ENCODE results near the gene CUTA. TPM values are rescaled to one million over a fixed set of nuclear protein-coding genes. Genes with fewer than 3 reads are reported as not detected.
A peak's percentile ranks its signal among the peaks of the same experiment; 100 is the strongest.

The CUTA gene
- total RNA-seq, 2 experiments from 2014 or later: 179 to 187 TPM

DNA sequence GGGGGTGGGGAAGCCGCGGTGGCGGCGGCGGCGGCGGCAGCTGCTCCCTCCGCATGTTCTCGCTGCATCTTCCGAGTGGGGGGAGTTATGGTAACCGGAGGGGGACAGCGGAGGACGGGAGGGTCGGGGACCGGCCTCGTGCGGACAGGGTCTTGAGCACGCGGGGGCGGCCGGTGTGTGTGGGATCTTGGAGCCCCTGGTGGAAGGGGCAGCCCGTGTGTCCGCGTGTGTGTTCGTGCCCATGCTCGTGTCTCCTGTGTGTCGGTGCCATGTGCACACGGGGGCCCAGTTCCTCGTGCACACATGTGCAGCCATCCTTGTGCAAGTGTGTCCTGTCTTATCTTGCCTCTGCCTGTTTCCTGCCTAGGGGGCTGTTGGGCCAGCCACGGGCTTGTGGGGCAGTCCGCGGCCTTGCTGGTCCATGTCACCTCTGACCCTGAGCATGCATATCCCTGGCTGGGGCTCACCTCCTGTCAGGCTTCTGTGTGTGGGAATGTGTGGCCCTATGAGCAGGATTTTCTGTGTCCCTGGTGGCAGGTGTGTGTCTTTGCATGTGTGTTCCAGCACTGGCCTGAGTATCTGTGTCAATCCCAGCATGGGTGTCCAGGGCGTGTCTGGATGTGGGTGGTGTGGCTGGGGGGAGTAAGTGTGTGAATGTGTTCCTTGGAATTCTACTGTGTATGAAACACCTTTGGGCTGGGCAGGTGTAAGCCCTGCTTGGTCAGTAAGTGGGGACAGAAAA, 10.5 kb upstream of the CUTA start:
- DNase-seq (peak; percentile 55), ATAC-seq (peak; percentile 20)
- peaks cover 12% of the 10 kb centered on the region for H3K36me3 Mint-ChIP-seq (ENCODE audit: low read depth)
- ChIA-PET POLR2A (interaction anchor here (0.7 to 1.3 kb wide), 3 partner anchors 10 to 152 kb away, joined by 3 read pairs; partner anchors contain the start of genes BAK1 and CUTA), CTCF (interaction anchor here (0.9 to 4.1 kb wide), 8 partner anchors 9 to 152 kb away, joined by 3 to 21 read pairs (median 3); partner anchors contain the start of genes BAK1, CUTA, PFDN6 and SYNGAP1)
- H3K9me3 Mint-ChIP-seq (ENCODE audit: insufficient read depth): no peaks in the 10 kb centered on the region
- peaks cover 78% of the 10 kb centered on the region for H3K4me1 Mint-ChIP-seq (ENCODE audit: low read depth)
- H3K4me3 Mint-ChIP-seq: peak overlapping the region; percentile 84
- no peaks in the 10 kb centered on the region for H3K27me3 Mint-ChIP-seq (ENCODE audit: low read depth)
- peak overlapping the region; percentile 86 for H3K27ac Mint-ChIP-seq

DNA sequence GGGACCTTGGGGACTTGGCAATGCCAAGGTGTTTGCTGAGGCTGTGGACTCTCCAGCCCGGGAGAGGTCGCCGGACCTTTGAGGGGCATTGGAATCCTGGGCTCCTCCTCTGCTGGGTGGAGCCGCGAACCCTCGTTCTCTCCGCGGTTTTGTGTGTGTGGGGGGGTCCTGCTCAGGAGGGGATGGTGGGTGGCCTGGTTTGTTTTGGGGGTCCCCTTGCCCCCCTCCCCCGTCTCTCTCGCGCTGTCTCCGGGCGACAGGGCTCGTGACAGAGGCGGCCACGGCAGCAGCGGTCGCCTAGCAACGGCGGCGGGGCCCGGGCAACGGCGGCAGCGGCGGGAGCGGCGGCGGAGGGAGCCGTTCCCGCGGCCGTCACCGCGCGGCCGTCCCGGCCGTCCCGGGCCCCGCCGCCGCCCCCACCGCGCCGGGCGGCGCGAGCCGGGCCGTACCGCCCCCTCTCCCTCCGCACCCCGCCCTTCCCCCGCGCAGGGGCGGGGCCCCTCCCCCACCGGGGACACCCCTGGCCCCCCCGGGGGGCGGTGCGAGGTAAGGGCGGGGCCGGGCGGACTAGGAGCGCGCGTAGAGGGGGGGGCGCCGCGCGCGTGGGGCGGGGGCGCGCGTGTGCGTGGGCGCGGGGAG, 9.8 kb upstream of the CUTA start:
- ATAC-seq (peak; percentile 4), DNase-seq (peak; percentile 65)
- no peaks in the 10 kb centered on the region for H3K9me3 Mint-ChIP-seq (ENCODE audit: insufficient read depth)
- ChIA-PET POLR2A (no interaction called here), CTCF (interaction anchor here (1.8 to 4.1 kb wide), 2 partner anchors 9 to 10 kb away, joined by 4 to 21 read pairs; partner anchors contain the start of genes CUTA and SYNGAP1)
- H3K4me3 Mint-ChIP-seq: peak overlapping the region; percentile 88
- H3K27ac Mint-ChIP-seq: peak overlapping the region; percentile 89
- H3K4me1 Mint-ChIP-seq (ENCODE audit: low read depth): peaks cover 74% of the 10 kb centered on the region
- peaks cover 8% of the 10 kb centered on the region for H3K36me3 Mint-ChIP-seq (ENCODE audit: low read depth)
- no peaks in the 10 kb centered on the region for H3K27me3 Mint-ChIP-seq (ENCODE audit: low read depth)

DNA sequence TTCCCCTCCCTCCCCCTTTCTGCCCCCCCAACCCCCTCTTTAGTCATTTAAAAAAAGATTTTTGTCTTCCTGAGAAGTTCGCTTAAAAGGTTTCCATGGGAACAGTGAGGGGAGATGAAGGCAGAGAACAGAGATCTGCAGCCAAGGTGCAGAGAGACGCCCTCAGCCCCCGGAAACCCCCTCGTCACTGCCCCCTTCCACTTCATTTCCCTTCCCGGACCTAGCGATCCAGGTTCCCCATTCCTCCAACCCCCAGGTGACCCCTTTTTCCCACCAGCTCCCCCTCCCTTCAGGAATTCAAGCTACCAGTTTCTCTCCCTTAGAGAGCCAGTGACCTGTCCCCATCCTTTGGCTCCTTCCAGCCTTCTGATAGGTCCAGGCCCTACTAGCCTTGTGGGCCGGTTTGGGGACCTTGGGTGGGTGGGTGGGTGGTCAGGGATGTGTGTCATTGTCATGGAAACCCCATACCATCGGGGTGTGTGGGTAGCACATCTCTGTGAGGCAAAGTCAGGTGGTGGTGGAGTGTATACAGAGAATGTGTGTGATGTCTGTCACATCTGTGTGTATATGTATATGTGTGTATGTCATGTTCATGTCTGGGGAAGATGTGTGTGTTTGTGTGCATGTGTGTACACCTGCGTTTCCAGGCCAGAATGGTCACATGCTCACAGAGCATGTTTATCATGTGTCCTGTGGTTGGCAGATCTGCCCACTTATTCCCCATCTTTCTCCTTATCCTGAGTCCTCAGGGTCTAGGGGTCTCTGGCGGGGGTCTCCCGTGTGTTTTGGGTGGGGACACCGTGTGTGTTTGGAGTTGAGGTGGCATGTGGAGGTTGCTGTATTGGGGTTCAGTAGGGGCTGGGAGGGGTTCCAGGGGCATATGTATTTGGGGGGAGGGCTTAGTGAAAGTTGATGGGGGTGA, 8.9 kb upstream of the CUTA start:
- peaks cover 3% of the 10 kb centered on the region for H3K36me3 Mint-ChIP-seq (ENCODE audit: low read depth)
- ATAC-seq: peak; percentile 5
- no peaks in the 10 kb centered on the region for H3K9me3 Mint-ChIP-seq (ENCODE audit: insufficient read depth)
- H3K27ac Mint-ChIP-seq: peak overlapping the region; percentile 89
- POLR2A ChIA-PET: interaction anchor here (0.8 to 3.0 kb wide), 7 partner anchors 9 to 150 kb away, joined by 3 to 12 read pairs (median 6); partner anchors contain the start of genes B3GALT4, CUTA and ZBTB9
- DNase-seq: peak; percentile 35
- peak overlapping the region; percentile 88 for H3K4me3 Mint-ChIP-seq
- peaks cover 3% of the 10 kb centered on the region for H3K27me3 Mint-ChIP-seq (ENCODE audit: low read depth)
- CTCF ChIA-PET: interaction anchor here (0.5 to 2.4 kb wide), 13 partner anchors 9 to 1873 kb away, joined by 3 to 11 read pairs (median 5); partner anchors contain the start of genes B3GALT4, BAK1, CUTA and PFDN6
- peaks cover 65% of the 10 kb centered on the region for H3K4me1 Mint-ChIP-seq (ENCODE audit: low read depth)

DNA sequence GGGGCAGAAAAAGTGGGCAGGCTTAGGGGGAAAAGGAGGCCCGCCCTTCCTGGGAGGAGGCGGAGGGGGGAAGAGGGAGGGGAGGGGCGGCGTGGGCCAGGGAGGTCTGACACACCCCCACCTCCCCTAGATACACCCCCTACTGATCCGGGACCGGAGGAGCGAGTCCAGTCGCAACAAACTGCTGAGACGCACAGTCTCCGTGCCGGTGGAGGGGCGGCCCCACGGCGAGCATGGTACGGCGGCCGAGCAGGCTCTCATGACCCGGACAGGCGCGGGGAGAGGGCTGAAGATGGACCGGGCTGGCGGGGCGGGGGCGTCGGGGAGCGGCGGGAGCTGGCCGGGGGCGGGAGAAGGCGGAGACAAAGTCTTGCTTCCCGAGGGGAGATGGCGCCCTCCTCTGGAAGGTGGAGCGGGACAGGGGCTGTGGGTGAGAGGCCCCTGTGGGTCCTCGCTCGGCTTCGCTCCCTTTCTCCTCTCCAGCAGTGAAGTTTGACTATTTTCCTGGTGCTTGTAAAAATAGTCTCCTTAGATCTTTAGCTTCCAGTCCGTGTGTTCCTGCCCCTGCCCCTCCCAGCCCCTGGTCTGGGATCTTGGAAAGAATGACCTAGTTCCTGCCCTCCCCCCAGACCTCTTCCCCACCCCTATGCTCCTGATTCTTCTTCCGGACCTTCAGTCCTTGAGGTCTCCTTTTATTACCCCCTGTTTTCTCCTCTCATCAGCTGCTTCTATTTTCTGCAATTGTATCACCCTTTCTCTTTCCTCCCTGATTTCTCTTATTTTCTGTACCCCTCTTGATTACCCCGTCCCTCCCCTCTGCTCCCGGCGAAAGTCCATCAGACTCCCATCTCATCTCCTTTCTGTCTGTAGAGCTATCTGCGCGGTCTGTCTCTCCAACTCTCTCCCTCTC, 8.0 kb upstream of the CUTA start:
- Mint-ChIP-seq H3K4me1 (ENCODE audit: low read depth) (peaks cover 68% of the 10 kb centered on the region), H3K27me3 (ENCODE audit: low read depth) (peaks cover 7% of the 10 kb centered on the region), H3K9me3 (ENCODE audit: insufficient read depth) (no peaks in the 10 kb centered on the region), H3K27ac (peak overlapping the region; percentile 89), H3K36me3 (ENCODE audit: low read depth) (peaks cover 3% of the 10 kb centered on the region), H3K4me3 (peak overlapping the region; percentile 88)
- CTCF ChIA-PET: interaction anchor here (0.5 to 2.4 kb wide), 16 partner anchors 8 to 195 kb away, joined by 3 to 11 read pairs (median 5); partner anchors contain the start of genes B3GALT4, BAK1, CUTA and ITPR3
- DNase-seq: peak; percentile 88
- POLR2A ChIA-PET: interaction anchor here (0.6 to 3.0 kb wide), 11 partner anchors 8 to 149 kb away, joined by 3 to 12 read pairs (median 3); partner anchors contain the start of genes B3GALT4, CUTA and ZBTB9
- peak; percentile 66 for ATAC-seq

DNA sequence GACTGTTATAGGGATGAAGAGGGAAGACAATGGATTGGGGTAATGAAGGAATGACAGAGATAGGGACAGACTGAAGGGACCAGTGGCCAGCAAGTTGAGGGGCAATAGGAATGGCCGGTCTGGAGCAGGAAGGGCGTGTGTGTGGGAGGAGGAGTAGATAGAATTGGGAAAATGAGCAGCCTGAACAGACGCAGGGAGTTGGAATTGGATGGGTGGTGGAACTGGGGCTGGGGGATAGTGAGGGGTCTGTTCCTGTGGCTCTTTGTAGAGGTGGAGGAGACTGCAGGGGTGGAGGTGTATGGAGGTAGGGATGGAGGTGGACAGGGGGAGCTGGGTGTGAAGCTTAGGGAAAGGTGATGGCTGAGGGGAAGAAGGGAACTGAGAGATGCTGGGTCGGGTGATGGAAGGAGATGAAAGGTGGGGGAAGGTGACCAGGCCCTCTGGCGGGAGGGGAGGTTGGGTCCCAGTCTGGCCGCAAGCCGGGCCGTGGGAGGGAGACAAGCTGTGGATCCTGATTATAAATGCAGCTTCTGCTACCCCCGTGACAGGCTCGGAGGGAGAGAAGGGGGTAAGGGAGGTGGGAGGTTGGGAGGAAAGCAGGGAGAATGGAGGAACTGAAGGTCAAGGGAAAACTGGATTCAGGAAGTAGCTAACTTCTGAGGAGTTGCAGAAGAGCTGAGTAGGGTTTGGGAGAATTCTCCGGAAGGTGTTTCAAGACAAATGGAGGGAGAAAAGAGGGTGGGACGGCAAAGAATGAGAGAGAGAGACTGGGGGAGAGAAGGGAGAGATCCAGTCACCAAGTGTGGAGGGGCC, 7.2 kb upstream of the CUTA start:
- ChIA-PET CTCF (interaction anchor here (1.0 to 2.4 kb wide), 13 partner anchors 7 to 196 kb away, joined by 3 to 11 read pairs (median 5); partner anchors contain the start of genes B3GALT4, BAK1, CUTA and ITPR3), POLR2A (interaction anchor here (0.6 to 3.0 kb wide), 8 partner anchors 10 to 149 kb away, joined by 3 to 12 read pairs (median 4); partner anchors contain the start of genes B3GALT4 and ZBTB9)
- H3K27ac Mint-ChIP-seq: peak overlapping the region; percentile 89
- DNase-seq (no peak), ATAC-seq (no peak)
- H3K36me3 Mint-ChIP-seq (ENCODE audit: low read depth): peaks cover 3% of the 10 kb centered on the region
- H3K9me3 Mint-ChIP-seq (ENCODE audit: insufficient read depth): no peaks in the 10 kb centered on the region
- H3K4me3 Mint-ChIP-seq: peak overlapping the region; percentile 88
- peaks cover 61% of the 10 kb centered on the region for H3K4me1 Mint-ChIP-seq (ENCODE audit: low read depth)
- H3K27me3 Mint-ChIP-seq (ENCODE audit: low read depth): peaks cover 7% of the 10 kb centered on the region

DNA sequence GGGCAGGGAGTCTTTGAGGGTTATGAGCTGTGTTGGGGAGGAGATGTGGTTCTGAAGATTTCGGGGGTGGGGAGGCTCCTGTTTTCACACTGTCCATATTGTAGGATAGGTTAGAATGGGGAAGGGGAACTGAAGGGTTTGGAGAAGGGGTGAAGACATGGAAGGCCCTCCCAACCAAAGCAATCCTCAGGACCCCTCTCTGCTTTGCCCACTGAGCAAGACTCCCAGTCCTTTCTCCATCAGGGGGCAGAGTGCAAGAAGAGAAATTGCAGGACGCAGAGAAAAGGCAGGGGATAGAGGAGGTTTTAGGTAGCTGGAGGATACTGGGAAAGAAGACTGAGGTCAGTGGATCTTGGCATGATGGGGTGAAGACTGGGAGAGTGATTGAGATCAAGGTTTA, 5.9 kb upstream of the CUTA start:
- no peak for ATAC-seq

DNA sequence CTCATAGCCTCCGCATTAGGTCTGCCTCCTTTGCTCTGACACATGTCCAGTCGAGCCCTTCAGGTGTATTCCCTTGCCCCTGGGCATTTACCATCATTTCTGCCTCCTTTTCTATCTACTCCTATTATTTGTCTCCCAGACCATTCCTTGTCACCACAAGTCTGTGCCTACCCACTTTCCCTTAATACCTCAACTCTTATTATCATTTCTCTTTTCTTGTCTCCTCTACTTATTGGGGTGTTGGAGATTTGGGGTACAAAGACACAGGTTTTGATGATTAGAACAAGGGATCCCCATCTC, 3.4 kb upstream of the CUTA start:
- ChIA-PET POLR2A (no interaction called here), CTCF (no interaction called here)
- H3K36me3 Mint-ChIP-seq (ENCODE audit: low read depth): peaks cover 8% of the 10 kb centered on the region
- H3K27me3 Mint-ChIP-seq (ENCODE audit: low read depth): peaks cover 7% of the 10 kb centered on the region
- H3K4me1 Mint-ChIP-seq (ENCODE audit: low read depth): peaks cover 55% of the 10 kb centered on the region
- no peaks in the 10 kb centered on the region for H3K9me3 Mint-ChIP-seq (ENCODE audit: insufficient read depth)
- no peak overlapping the region for H3K4me3 Mint-ChIP-seq
- ATAC-seq: no peak
- H3K27ac Mint-ChIP-seq: no peak overlapping the region
- DNase-seq: no peak

More for the DNA sequence above, 5.9 kb upstream of the CUTA start:
- H3K4me3 Mint-ChIP-seq: peak overlapping the region; percentile 88
- ChIA-PET CTCF (no interaction called here), POLR2A (interaction anchor here (3.0 kb wide), 1 partner anchor 9 kb away, joined by 12 read pairs; no protein-coding TSS in a partner anchor)
- peaks cover 3% of the 10 kb centered on the region for H3K36me3 Mint-ChIP-seq (ENCODE audit: low read depth)
- H3K4me1 Mint-ChIP-seq (ENCODE audit: low read depth): peaks cover 60% of the 10 kb centered on the region
- DNase-seq: no peak
- H3K27me3 Mint-ChIP-seq (ENCODE audit: low read depth): peaks cover 7% of the 10 kb centered on the region
- no peak overlapping the region for H3K27ac Mint-ChIP-seq
- no peaks in the 10 kb centered on the region for H3K9me3 Mint-ChIP-seq (ENCODE audit: insufficient read depth)

DNA sequence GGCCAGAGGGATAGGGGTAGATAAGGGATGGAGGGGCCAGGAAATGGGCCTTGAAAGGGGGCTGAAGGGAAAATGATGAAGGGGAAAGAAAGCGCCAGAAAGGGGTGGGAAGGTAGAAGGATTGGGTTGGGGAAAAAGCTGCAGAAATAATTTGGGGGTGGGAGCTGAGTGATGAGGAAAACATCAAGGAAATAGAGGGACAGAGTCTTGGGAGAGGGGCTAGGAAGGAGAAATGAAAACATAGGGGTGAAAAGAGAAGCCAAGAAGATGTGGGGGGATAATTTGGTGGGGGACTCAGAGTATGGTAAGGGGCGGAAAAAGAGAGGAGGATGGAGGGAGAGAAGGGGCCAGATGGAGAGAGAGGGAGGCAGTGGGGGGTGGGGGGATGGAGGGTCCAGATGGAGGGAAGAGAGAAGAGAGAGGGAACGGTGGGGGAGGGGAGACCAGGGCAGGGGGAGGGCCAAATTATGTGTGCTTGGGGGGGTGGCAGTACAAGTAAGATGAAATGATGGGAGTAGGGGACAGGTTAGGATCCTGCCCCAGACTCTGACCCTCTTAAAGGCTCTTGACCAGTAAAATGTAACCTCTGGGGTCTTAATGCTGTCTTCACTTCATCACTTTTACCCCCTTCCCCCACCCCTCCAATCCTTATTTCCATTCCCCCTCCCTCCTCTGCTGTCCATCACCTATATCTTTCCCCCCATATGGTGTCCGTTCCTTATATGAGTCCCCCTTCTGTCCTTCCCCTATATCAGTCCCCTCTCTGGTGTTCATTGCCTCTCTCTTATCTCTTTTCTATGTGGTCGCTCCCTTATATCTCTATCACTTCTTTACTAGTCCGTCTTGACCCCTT, 2.8 kb upstream of the CUTA start:
- ChIA-PET POLR2A (interaction anchor here (3.1 kb wide), 1 partner anchor 10 kb away, joined by 23 read pairs; no protein-coding TSS in a partner anchor), CTCF (interaction anchor here (2.8 kb wide), 1 partner anchor 9 kb away, joined by 21 read pairs; no protein-coding TSS in a partner anchor)
- Mint-ChIP-seq H3K27ac (no peak overlapping the region), H3K4me3 (peak overlapping the region; percentile 40), H3K9me3 (ENCODE audit: insufficient read depth) (no peaks in the 10 kb centered on the region), H3K36me3 (ENCODE audit: low read depth) (peaks cover 12% of the 10 kb centered on the region), H3K27me3 (ENCODE audit: low read depth) (peaks cover 7% of the 10 kb centered on the region), H3K4me1 (ENCODE audit: low read depth) (peaks cover 58% of the 10 kb centered on the region)
- no peak for DNase-seq
- ATAC-seq: no peak
